ENCODE results near the gene QPCT.
"Not testable (repeated sequence)": the region's sequence is repeated elsewhere in the genome, so short reads cannot be mapped to it uniquely, and the experiment has no call there.

QPCT gene

DNA sequence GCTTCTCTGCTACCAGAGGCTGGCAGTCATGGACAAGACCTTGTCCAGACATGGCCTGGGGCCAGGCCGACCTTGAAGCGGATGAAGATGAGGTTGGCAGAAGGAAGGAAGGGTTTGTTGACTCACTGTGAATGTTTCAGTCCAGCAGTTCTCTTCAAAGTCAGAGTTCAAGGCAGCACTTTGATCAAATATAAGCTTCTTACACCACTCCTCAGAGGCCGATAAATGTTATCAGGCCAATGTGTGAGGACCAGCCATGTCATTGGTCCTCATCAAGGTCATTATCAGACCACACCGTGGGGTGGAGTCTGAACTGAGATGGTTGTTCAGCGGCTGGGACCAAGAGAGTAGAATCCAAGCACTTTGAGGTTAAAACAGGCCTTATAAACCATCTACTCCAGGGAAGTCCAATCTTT lies 35.5 kb downstream of the QPCT start:
- FAIRE-seq (no peak), DNase-seq (ENCODE audit: insufficient read length, low spot score) (no peak)
- TF ChIP-seq POLR2AphosphoS5 (IDR thresholded peaks at IDR 0.05; ENCODE audit: low read depth, low read length): no peak
- TF ChIP-seq SPI1 (IDR thresholded peaks at IDR 0.05; ENCODE audit: low read depth, low read length): no peak
- no peak for TF ChIP-seq PAX5 (IDR thresholded peaks at IDR 0.05; ENCODE audit: insufficient read depth, low read length, severe bottlenecking)
- TF ChIP-seq POLR2A (IDR thresholded peaks at IDR 0.05; ENCODE audit: low read depth, low read length): no peak
- no peak for TF ChIP-seq TAF1 (IDR thresholded peaks at IDR 0.05; ENCODE audit: low read depth, low read length)
- no peak for TF ChIP-seq POU2F2 (IDR thresholded peaks at IDR 0.05; ENCODE audit: low read depth, low read length)

DNA sequence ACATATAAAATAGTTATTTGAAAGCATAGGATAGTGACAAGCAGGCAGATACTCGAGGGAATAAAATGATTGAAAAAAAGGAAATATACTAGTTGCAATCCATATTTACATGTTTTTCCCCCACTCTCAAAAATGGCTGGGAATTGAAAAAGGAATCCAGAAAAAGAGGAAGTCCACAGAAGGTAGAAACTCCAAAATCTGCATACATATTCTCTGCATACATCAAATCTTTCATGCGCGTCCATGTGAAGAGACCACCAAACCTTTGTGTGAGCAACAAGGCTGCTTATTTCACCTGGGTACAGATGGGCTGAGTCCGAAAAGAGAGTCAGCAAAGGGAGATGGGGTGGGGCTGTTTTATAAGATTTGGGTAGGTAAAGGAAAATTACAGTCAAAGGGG lies 36.4 kb downstream of the QPCT start:
- FAIRE-seq; DNase-seq (ENCODE audit: insufficient read length, low spot score): not testable (repeated sequence)
- peak; percentile 70 for TF ChIP-seq SPI1 (IDR thresholded peaks at IDR 0.05; ENCODE audit: low read depth, low read length)

DNA sequence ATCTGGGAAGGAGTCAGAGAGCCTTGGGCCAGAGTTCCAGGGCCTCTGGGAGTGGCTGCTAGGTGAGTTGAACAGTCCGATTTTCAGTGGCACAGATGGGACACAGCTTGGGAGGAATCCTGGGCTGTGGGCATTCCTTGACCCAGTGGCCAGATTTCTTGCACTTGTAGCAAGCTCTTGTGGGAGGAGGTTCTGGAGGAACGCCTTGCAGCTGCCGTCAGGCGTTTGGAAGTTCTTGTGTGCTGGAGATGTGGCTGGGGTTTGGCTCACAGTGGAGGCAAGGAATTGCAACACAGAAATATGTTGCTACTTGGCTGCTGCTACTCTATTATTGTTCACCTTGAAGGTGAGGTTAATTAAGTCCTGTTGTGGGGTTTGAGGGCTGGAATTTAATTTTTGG lies 39.8 kb downstream of the QPCT start:
- FAIRE-seq; DNase-seq (ENCODE audit: insufficient read length, low spot score): not testable (repeated sequence)

DNA sequence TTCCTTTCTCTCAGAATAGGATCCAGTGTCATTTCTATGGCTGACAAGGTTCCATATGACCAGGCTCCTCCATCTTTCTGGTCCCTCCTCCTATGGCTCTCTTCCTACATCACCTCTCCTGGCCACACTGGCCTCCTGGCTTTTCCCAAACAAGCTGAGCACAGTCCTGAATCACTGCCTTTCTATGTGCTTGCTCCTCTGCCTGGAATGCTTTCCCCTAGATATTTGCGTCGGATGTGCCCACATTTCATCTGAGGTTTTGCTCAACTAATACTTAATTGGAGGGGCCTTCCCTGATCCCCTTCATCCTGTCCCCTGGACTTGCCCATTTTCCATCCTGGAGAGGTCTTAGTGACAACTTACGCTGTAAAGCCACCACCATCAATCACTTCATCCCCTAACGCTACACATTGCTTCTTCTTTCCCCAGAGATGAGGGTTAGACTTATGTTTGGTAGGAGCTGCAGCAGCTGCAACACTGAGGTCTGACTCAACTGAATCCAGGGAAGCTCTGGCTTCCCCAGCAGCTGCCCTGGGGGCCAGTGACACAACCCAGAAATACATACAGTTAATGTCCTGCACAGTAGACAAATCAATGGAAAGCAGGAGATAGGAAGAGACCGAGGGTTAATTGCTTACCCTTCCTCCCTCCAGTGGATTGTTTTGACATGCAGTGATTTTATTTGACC lies 42.9 kb downstream of the QPCT start:
- no peak for DNase-seq (ENCODE audit: insufficient read length, low spot score)
- TF ChIP-seq POLR2AphosphoS5 (IDR thresholded peaks at IDR 0.05; ENCODE audit: low read depth, low read length): no peak
- TF ChIP-seq SPI1 (IDR thresholded peaks at IDR 0.05; ENCODE audit: low read depth, low read length): no peak
- no peak for TF ChIP-seq TAF1 (IDR thresholded peaks at IDR 0.05; ENCODE audit: low read depth, low read length)
- TF ChIP-seq PAX5 (IDR thresholded peaks at IDR 0.05; ENCODE audit: insufficient read depth, low read length, severe bottlenecking): no peak
- no peak for TF ChIP-seq POLR2A (IDR thresholded peaks at IDR 0.05; ENCODE audit: low read depth, low read length)
- TF ChIP-seq POU2F2 (IDR thresholded peaks at IDR 0.05; ENCODE audit: low read depth, low read length): no peak
- no peak for FAIRE-seq

DNA sequence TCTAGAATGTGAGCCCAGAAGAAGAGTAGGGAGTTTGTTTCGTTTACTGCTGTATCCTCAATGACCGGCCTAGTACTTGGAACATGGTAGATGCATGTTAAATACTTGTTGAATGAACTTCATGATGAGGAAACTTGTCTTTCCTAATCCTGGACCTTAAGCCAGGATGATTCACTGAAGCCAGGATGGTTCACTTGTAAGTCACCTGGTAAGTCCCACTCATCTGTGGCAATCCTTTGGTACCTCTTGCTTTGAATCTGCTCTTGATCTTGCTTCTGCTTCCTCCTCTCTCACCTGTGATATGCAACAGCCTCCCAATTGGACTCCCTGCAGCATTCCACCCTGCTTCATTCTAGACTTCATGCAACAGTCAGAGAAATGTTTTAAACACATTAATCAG lies 43.6 kb downstream of the QPCT start:
- no peak for TF ChIP-seq TAF1 (IDR thresholded peaks at IDR 0.05; ENCODE audit: low read depth, low read length)
- no peak for TF ChIP-seq SPI1 (IDR thresholded peaks at IDR 0.05; ENCODE audit: low read depth, low read length)
- TF ChIP-seq POU2F2 (IDR thresholded peaks at IDR 0.05; ENCODE audit: low read depth, low read length): no peak
- TF ChIP-seq POLR2AphosphoS5 (IDR thresholded peaks at IDR 0.05; ENCODE audit: low read depth, low read length): no peak
- no peak for TF ChIP-seq POLR2A (IDR thresholded peaks at IDR 0.05; ENCODE audit: low read depth, low read length)
- DNase-seq (ENCODE audit: insufficient read length, low spot score) (no peak), FAIRE-seq (no peak)

DNA sequence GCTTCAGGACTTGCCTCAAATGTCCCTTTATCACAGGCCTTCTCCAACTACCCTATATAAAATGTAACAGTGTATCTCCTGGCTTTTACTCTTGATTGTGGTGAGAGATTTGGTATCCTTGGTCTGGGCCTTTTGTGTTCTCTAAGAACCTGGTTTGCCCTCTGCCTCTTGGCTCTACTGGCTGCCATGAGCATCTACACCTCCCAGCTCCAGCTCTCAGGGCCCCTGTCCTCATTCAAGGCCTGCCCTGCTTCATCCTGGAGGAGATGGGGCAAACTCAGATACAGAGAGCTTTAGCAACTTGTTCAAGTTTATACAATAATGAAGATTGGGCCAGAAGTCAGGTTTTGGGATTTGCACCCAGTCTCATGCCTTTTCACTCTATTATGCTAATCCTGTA lies 45.0 kb downstream of the QPCT start:
- DNase-seq (ENCODE audit: insufficient read length, low spot score): no peak
- TF ChIP-seq POLR2A (IDR thresholded peaks at IDR 0.05; ENCODE audit: low read depth, low read length) (no peak), POLR2AphosphoS5 (IDR thresholded peaks at IDR 0.05; ENCODE audit: low read depth, low read length) (no peak), TAF1 (IDR thresholded peaks at IDR 0.05; ENCODE audit: low read depth, low read length) (no peak), PAX5 (IDR thresholded peaks at IDR 0.05; ENCODE audit: insufficient read depth, low read length, severe bottlenecking) (no peak), POU2F2 (IDR thresholded peaks at IDR 0.05; ENCODE audit: low read depth, low read length) (no peak), SPI1 (IDR thresholded peaks at IDR 0.05; ENCODE audit: low read depth, low read length) (no peak)
- no peak for FAIRE-seq

DNA sequence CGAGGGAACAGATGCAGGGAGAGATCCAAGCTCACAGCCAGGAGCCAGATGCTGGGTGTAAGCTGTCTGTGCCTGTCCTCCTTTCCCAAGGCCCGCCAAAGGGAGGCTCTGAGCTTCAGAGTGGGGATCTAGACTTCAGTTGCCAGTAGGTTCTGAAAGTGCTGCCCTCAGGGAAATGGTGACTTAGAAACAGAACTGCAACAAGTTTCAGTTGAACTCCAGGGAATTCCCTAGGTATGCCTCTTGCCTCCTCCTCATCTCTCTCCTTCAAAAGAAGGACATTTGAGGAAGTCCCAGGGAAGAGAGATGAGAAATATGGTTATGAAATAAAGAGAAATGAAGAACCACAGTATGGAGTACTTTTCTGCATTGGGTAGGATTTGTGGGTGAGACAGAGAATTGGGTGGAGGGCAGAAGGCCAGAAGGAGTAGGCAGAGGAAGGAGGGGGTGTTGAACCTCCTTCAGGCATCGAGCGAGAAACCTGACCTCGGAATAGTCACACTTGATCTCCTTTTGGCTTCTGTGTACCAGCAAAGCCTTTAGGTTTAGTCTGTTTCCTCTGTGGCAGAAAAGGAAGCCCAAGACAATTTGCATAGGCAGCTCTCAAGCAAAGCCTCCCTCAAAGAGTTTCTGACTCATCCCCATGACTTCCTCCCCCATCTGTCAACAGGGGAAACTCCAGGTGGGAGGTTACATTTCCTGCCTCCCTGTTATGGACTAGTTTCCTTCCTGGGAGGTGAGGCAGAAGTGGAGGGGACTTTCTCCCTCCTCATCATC lies 45.7 kb downstream of the QPCT start:
- DNase-seq (ENCODE audit: insufficient read length, low spot score) (peak; percentile 42), FAIRE-seq (peak; percentile 88)
- peak; percentile 89 for TF ChIP-seq SPI1 (IDR thresholded peaks at IDR 0.05; ENCODE audit: low read depth, low read length)
- 0 out of 2 replicates have a peak, but pooled peaks have one; percentile 14 for TF ChIP-seq POLR2A (IDR thresholded peaks at IDR 0.05; ENCODE audit: low read depth, low read length)
- peak; percentile 100 for TF ChIP-seq POU2F2 (IDR thresholded peaks at IDR 0.05; ENCODE audit: low read depth, low read length)
- TF ChIP-seq TAF1 (IDR thresholded peaks at IDR 0.05; ENCODE audit: low read depth, low read length): 0 out of 2 replicates have a peak, but pooled peaks have one; percentile 28
- TF ChIP-seq POLR2AphosphoS5 (IDR thresholded peaks at IDR 0.05; ENCODE audit: low read depth, low read length): peak; percentile 54; the same call in 1 of the 2 replicates
- TF ChIP-seq PAX5 (IDR thresholded peaks at IDR 0.05; ENCODE audit: insufficient read depth, low read length, severe bottlenecking): peak; percentile 84

DNA sequence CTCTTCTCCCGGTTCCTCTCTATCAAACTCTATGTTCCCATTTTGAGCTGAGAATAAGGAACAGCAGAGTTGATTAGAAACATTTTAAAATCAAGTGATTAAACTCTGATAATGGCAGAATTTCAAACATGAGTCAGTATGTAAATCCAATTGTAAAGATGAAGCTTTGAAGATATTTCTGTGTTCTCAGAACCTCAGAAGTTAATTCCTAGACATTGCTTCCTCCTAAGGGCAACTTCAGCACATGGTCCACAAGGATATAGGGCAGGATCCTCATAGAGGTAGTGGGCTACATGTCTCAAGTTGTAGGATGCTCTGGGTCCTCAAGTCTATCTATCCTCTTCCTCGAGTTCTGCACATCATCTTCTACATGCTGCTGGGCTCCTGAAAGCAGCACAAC lies 46.3 kb downstream of the QPCT start:
- no peak for TF ChIP-seq POLR2A (IDR thresholded peaks at IDR 0.05; ENCODE audit: low read depth, low read length)
- no peak for TF ChIP-seq SPI1 (IDR thresholded peaks at IDR 0.05; ENCODE audit: low read depth, low read length)
- TF ChIP-seq TAF1 (IDR thresholded peaks at IDR 0.05; ENCODE audit: low read depth, low read length): no peak
- TF ChIP-seq POU2F2 (IDR thresholded peaks at IDR 0.05; ENCODE audit: low read depth, low read length): no peak
- no peak for TF ChIP-seq POLR2AphosphoS5 (IDR thresholded peaks at IDR 0.05; ENCODE audit: low read depth, low read length)
- TF ChIP-seq PAX5 (IDR thresholded peaks at IDR 0.05; ENCODE audit: insufficient read depth, low read length, severe bottlenecking): no peak
- FAIRE-seq (peak; percentile 16), DNase-seq (ENCODE audit: insufficient read length, low spot score) (no peak)

DNA sequence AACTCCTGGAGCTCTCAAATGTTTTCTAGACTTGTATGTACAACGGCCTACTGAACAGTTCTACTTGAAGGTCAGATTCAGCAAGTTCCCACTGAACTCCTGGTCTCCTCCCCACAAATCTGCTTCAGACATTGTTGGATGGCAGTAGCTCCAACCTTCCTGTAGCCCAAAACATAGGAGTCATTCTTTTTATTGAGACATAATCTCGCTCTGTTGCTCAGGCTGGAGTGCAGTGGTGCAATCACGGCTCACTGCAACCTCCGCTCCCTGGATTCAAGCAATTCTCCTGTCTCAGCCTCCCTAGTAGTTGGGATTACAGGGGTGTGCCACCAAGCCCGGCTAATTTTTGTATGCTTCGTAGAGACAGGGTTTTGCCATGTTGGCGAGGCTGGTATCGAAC lies 47.3 kb downstream of the QPCT start:
- FAIRE-seq: no peak
- no peak for TF ChIP-seq PAX5 (IDR thresholded peaks at IDR 0.05; ENCODE audit: insufficient read depth, low read length, severe bottlenecking)
- TF ChIP-seq SPI1 (IDR thresholded peaks at IDR 0.05; ENCODE audit: low read depth, low read length): no peak
- no peak for TF ChIP-seq TAF1 (IDR thresholded peaks at IDR 0.05; ENCODE audit: low read depth, low read length)
- TF ChIP-seq POU2F2 (IDR thresholded peaks at IDR 0.05; ENCODE audit: low read depth, low read length): no peak
- TF ChIP-seq POLR2AphosphoS5 (IDR thresholded peaks at IDR 0.05; ENCODE audit: low read depth, low read length): no peak
- no peak for DNase-seq (ENCODE audit: insufficient read length, low spot score)

DNA sequence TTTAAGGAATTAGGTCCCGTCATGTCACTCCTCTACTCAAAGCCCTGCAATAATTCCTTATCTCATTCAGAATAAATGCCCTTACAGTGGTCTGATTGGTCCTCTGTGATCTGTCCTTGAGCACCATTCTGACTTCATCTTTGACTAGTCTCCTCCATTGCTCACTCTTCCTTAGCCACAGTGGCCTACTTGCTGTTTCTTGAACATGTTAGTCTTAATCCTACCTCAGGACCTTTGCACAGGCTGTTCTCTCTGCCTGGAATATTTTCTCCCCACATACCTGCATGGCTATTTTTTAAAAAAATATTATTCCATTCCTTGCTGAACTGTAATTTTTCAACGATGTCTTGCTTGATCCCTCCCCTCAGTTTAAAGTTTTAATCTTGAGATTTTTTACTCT lies 48.0 kb downstream of the QPCT start:
- FAIRE-seq (no peak), DNase-seq (ENCODE audit: insufficient read length, low spot score) (no peak)
- TF ChIP-seq SPI1 (IDR thresholded peaks at IDR 0.05; ENCODE audit: low read depth, low read length): no peak
- no peak for TF ChIP-seq PAX5 (IDR thresholded peaks at IDR 0.05; ENCODE audit: insufficient read depth, low read length, severe bottlenecking)
- no peak for TF ChIP-seq TAF1 (IDR thresholded peaks at IDR 0.05; ENCODE audit: low read depth, low read length)
- TF ChIP-seq POLR2AphosphoS5 (IDR thresholded peaks at IDR 0.05; ENCODE audit: low read depth, low read length): no peak
- no peak for TF ChIP-seq POU2F2 (IDR thresholded peaks at IDR 0.05; ENCODE audit: low read depth, low read length)
- TF ChIP-seq POLR2A (IDR thresholded peaks at IDR 0.05; ENCODE audit: low read depth, low read length): no peak

Data from GM12891 (cell line).